ENCODE results near the gene UMODL1. TPM values are rescaled to one million over a fixed set of nuclear protein-coding genes. Genes with fewer than 3 reads are reported as not detected.
A peak's percentile ranks its signal among the peaks of the same experiment; 100 is the strongest.

Gene UMODL1
- total and polyA plus RNA-seq, 3 experiments from 2014 or later: 0.07 TPM; not detected in 2

- H3K4me3 ChIP-seq (ENCODE audit: low read length): no peak overlapping the region
- POLR2A ChIA-PET: no interaction called here
- no peak overlapping the region for H3K27ac Mint-ChIP-seq
- H3K36me3 Mint-ChIP-seq: peaks cover 0 to 1% (median 0%) of the 10 kb centered on the region in 3 donors
- H3K9me3 ChIP-seq (ENCODE audit: low read length): no peaks in the 10 kb centered on the region
- H3K9me3 Mint-ChIP-seq: no peaks in the 10 kb centered on the region
- H3K27ac ChIP-seq (ENCODE audit: low read depth, low read length): no peak overlapping the region
- no peak overlapping the region for H3K4me3 Mint-ChIP-seq
- H3K36me3 ChIP-seq (ENCODE audit: insufficient read depth, low read length): no peaks in the 10 kb centered on the region
- H3K4me1 Mint-ChIP-seq: peaks cover 0 to 2% (median 0%) of the 10 kb centered on the region in 3 donors
- H3K4me1 ChIP-seq (ENCODE audit: insufficient read depth, low read length): no peaks in the 10 kb centered on the region
- DNase-seq: no peak
- CTCF ChIA-PET: interaction anchor here (1.1 kb wide), 1 partner anchor 14 kb away, joined by 3 read pairs; no protein-coding TSS in a partner anchor
- no peaks in the 10 kb centered on the region for H3K27me3 ChIP-seq (ENCODE audit: insufficient read depth, low read length, poor library complexity, severe bottlenecking)
- peaks cover 2 to 11% of the 10 kb centered on the region in 2 donors for H3K27me3 Mint-ChIP-seq
Measured at GRCh38 chr21:42036313-42036712, 34.8 kb upstream of the UMODL1 start.

- ChIA-PET CTCF (interaction anchor here (1.1 to 1.4 kb wide), 2 partner anchors 11 to 70 kb away, joined by 3 read pairs; no protein-coding TSS in a partner anchor), POLR2A (no interaction called here)
- H3K27me3 ChIP-seq (ENCODE audit: insufficient read depth, low read length, poor library complexity, severe bottlenecking): no peaks in the 10 kb centered on the region
- no peaks in the 10 kb centered on the region for H3K9me3 ChIP-seq (ENCODE audit: low read length)
- Mint-ChIP-seq H3K36me3 (peaks cover 0 to 1% (median 0%) of the 10 kb centered on the region in 3 donors), H3K27ac (peak overlapping the region in 1 of 8 donors; percentile 40), H3K27me3 (peaks cover 0 to 9% of the 10 kb centered on the region in 2 donors), H3K4me3 (no peak overlapping the region), H3K9me3 (no peaks in the 10 kb centered on the region), H3K4me1 (peaks cover 0 to 2% (median 0%) of the 10 kb centered on the region in 3 donors)
- DNase-seq: no peak
- H3K4me3 ChIP-seq (ENCODE audit: low read length): no peak overlapping the region
- no peaks in the 10 kb centered on the region for H3K4me1 ChIP-seq (ENCODE audit: insufficient read depth, low read length)
- H3K36me3 ChIP-seq (ENCODE audit: insufficient read depth, low read length): no peaks in the 10 kb centered on the region
- H3K27ac ChIP-seq (ENCODE audit: low read depth, low read length): no peak overlapping the region
Measured at GRCh38 chr21:42037516-42037915, 33.6 kb upstream of the UMODL1 start.

DNA sequence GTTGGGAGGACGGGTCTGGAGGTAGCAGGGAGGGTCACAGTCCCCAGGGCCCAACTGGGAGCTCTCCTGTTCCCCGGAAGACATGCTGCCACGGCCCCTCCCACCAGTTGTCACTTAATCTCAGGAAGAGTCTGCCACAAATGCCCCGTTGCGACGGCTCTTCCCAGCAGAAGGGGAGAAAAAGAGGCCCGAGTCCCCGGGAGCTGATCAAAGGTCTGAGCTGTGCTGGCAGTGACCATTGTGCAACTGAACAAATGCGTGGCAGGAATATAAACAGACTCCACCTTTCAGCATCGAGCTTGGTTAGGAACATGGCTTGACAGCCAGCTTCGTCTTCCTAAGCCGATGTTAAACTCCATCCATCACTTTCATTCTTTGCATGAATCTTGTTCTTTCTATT is 33.2 kb upstream of the UMODL1 start:
- Mint-ChIP-seq H3K27ac (no peak overlapping the region), H3K4me1 (peaks cover 0 to 2% (median 0%) of the 10 kb centered on the region in 3 donors), H3K4me3 (no peak overlapping the region), H3K36me3 (peaks cover 0 to 1% (median 0%) of the 10 kb centered on the region in 3 donors), H3K27me3 (peaks cover 0 to 9% of the 10 kb centered on the region in 2 donors), H3K9me3 (no peaks in the 10 kb centered on the region)
- no peak for DNase-seq
- Histone ChIP-seq H3K27ac (ENCODE audit: low read depth, low read length) (no peak overlapping the region), H3K4me1 (ENCODE audit: insufficient read depth, low read length) (no peaks in the 10 kb centered on the region), H3K27me3 (ENCODE audit: insufficient read depth, low read length, poor library complexity, severe bottlenecking) (no peaks in the 10 kb centered on the region), H3K36me3 (ENCODE audit: insufficient read depth, low read length) (no peaks in the 10 kb centered on the region), H3K9me3 (ENCODE audit: low read length) (no peaks in the 10 kb centered on the region), H3K4me3 (ENCODE audit: low read length) (no peak overlapping the region)
- POLR2A ChIA-PET: no interaction called here
- CTCF ChIA-PET: interaction anchor here (1.1 to 1.4 kb wide), 2 partner anchors 11 to 70 kb away, joined by 3 read pairs; no protein-coding TSS in a partner anchor

- H3K9me3 Mint-ChIP-seq: no peaks in the 10 kb centered on the region
- no peak overlapping the region for H3K4me3 Mint-ChIP-seq
- ChIA-PET CTCF (interaction anchor here (1.1 to 1.4 kb wide), 2 partner anchors 10 to 70 kb away, joined by 3 read pairs; no protein-coding TSS in a partner anchor), POLR2A (no interaction called here)
- peaks cover 0 to 1% (median 0%) of the 10 kb centered on the region in 3 donors for H3K36me3 Mint-ChIP-seq
- no peak overlapping the region for H3K27ac Mint-ChIP-seq
- Histone ChIP-seq H3K36me3 (ENCODE audit: insufficient read depth, low read length) (no peaks in the 10 kb centered on the region), H3K27me3 (ENCODE audit: insufficient read depth, low read length, poor library complexity, severe bottlenecking) (no peaks in the 10 kb centered on the region), H3K4me1 (ENCODE audit: insufficient read depth, low read length) (no peaks in the 10 kb centered on the region), H3K27ac (ENCODE audit: low read depth, low read length) (no peak overlapping the region), H3K9me3 (ENCODE audit: low read length) (no peaks in the 10 kb centered on the region), H3K4me3 (ENCODE audit: low read length) (no peak overlapping the region)
- H3K27me3 Mint-ChIP-seq: peaks cover 0 to 8% of the 10 kb centered on the region in 2 donors
- peaks cover 0 to 2% (median 0%) of the 10 kb centered on the region in 3 donors for H3K4me1 Mint-ChIP-seq
- DNase-seq: no peak
Measured at GRCh38 chr21:42038393-42038792, 32.7 kb upstream of the UMODL1 start.

GRCh38 chr21:42038826-42039425 is 32.2 kb upstream of the UMODL1 start:
- CTCF ChIA-PET: interaction anchor here (1.4 kb wide), 1 partner anchor 10 kb away, joined by 3 read pairs; no protein-coding TSS in a partner anchor
- Mint-ChIP-seq H3K27me3 (peaks cover 0 to 6% of the 10 kb centered on the region in 2 donors), H3K27ac (no peak overlapping the region), H3K4me3 (no peak overlapping the region), H3K4me1 (peaks cover 0 to 2% (median 0%) of the 10 kb centered on the region in 3 donors), H3K36me3 (peaks cover 0 to 1% (median 0%) of the 10 kb centered on the region in 3 donors), H3K9me3 (no peaks in the 10 kb centered on the region)
- POLR2A ChIA-PET: no interaction called here
- no peaks in the 10 kb centered on the region for H3K9me3 ChIP-seq (ENCODE audit: low read length)
- H3K27me3 ChIP-seq (ENCODE audit: insufficient read depth, low read length, poor library complexity, severe bottlenecking): no peaks in the 10 kb centered on the region
- H3K27ac ChIP-seq (ENCODE audit: low read depth, low read length): no peak overlapping the region
- no peak overlapping the region for H3K4me3 ChIP-seq (ENCODE audit: low read length)
- no peaks in the 10 kb centered on the region for H3K4me1 ChIP-seq (ENCODE audit: insufficient read depth, low read length)
- no peak for DNase-seq
- H3K36me3 ChIP-seq (ENCODE audit: insufficient read depth, low read length): no peaks in the 10 kb centered on the region

GRCh38 chr21:42039470-42039901 is 31.6 kb upstream of the UMODL1 start:
- ChIA-PET CTCF (no interaction called here), POLR2A (no interaction called here)
- Histone ChIP-seq H3K27me3 (ENCODE audit: insufficient read depth, low read length, poor library complexity, severe bottlenecking) (no peaks in the 10 kb centered on the region), H3K27ac (ENCODE audit: low read depth, low read length) (no peak overlapping the region), H3K4me3 (ENCODE audit: low read length) (no peak overlapping the region), H3K4me1 (ENCODE audit: insufficient read depth, low read length) (no peaks in the 10 kb centered on the region), H3K36me3 (ENCODE audit: insufficient read depth, low read length) (no peaks in the 10 kb centered on the region), H3K9me3 (ENCODE audit: low read length) (no peaks in the 10 kb centered on the region)
- no peak for DNase-seq
- Mint-ChIP-seq H3K9me3 (no peaks in the 10 kb centered on the region), H3K36me3 (peaks cover 0 to 1% (median 0%) of the 10 kb centered on the region in 3 donors), H3K27me3 (peaks cover 0 to 4% of the 10 kb centered on the region in 2 donors), H3K27ac (no peak overlapping the region), H3K4me3 (no peak overlapping the region), H3K4me1 (peaks cover 0 to 2% (median 0%) of the 10 kb centered on the region in 3 donors)

DNA sequence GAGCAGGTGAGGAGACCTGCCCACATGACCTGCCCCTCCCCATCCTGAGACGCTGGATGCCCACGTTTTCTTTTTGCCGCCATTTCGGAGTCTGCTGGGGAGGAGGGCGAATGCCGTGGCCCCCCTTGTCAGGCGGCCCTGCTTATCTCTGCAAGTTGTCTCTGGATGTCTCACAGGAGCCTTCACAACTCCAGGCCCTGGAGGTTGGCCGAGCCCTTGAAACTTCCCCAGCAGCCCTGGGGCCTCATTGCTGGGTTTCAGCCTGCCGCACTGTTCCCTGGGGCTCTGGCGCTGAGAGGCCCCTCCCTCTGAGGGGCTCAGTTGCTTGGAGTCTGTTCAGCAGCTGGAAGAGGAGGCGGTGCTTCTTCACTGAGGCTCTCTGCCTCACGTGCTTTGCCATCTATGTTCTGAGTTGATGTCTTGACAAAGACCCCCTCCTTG is 31.2 kb upstream of the UMODL1 start:
- DNase-seq: no peak
- POLR2A ChIA-PET: no interaction called here
- CTCF ChIA-PET: no interaction called here
- no peak overlapping the region for H3K4me3 ChIP-seq (ENCODE audit: low read length)
- Mint-ChIP-seq H3K9me3 (no peaks in the 10 kb centered on the region), H3K36me3 (peaks cover 0 to 1% (median 0%) of the 10 kb centered on the region in 3 donors), H3K4me1 (peaks cover 0 to 2% (median 0%) of the 10 kb centered on the region in 3 donors), H3K27ac (peak overlapping the region in 1 of 8 donors; percentile 29), H3K4me3 (no peak overlapping the region), H3K27me3 (peaks cover 0 to 3% of the 10 kb centered on the region in 2 donors)
- H3K4me1 ChIP-seq (ENCODE audit: insufficient read depth, low read length): no peaks in the 10 kb centered on the region
- no peaks in the 10 kb centered on the region for H3K9me3 ChIP-seq (ENCODE audit: low read length)
- no peaks in the 10 kb centered on the region for H3K27me3 ChIP-seq (ENCODE audit: insufficient read depth, low read length, poor library complexity, severe bottlenecking)
- no peak overlapping the region for H3K27ac ChIP-seq (ENCODE audit: low read depth, low read length)
- H3K36me3 ChIP-seq (ENCODE audit: insufficient read depth, low read length): no peaks in the 10 kb centered on the region

- H3K4me1 ChIP-seq (ENCODE audit: insufficient read depth, low read length): no peaks in the 10 kb centered on the region
- Mint-ChIP-seq H3K4me1 (peaks cover 0 to 2% (median 0%) of the 10 kb centered on the region in 3 donors), H3K4me3 (no peak overlapping the region), H3K9me3 (no peaks in the 10 kb centered on the region), H3K27ac (no peak overlapping the region), H3K27me3 (peaks cover 0 to 3% of the 10 kb centered on the region in 2 donors), H3K36me3 (peaks cover 0 to 1% (median 0%) of the 10 kb centered on the region in 3 donors)
- CTCF ChIA-PET: no interaction called here
- H3K9me3 ChIP-seq (ENCODE audit: low read length): no peaks in the 10 kb centered on the region
- DNase-seq: peak in 1 of 5 donors; percentile 18
- H3K36me3 ChIP-seq (ENCODE audit: insufficient read depth, low read length): no peaks in the 10 kb centered on the region
- H3K27me3 ChIP-seq (ENCODE audit: insufficient read depth, low read length, poor library complexity, severe bottlenecking): no peaks in the 10 kb centered on the region
- no peak overlapping the region for H3K4me3 ChIP-seq (ENCODE audit: low read length)
- H3K27ac ChIP-seq (ENCODE audit: low read depth, low read length): no peak overlapping the region
- POLR2A ChIA-PET: no interaction called here
Measured at GRCh38 chr21:42040411-42041180, 30.5 kb upstream of the UMODL1 start.
